MM.1S (cell line): ENCODE measurements around the gene RBM8A.

ENCODE experiments used
- EZH2phosphoT487 ChIP-seq: fragments of 300-600 bp; sonication (generic); IDR thresholded peaks from 2 replicates; pipeline ENCODE4 v1.6.1; 2018; ENCODE audit warnings: antibody characterized with exemption, low read length
- TF ChIP-seq, protein P1 (sequence below): fragments of 300-600 bp; sonication (generic); IDR thresholded peaks from 2 replicates; pipeline ENCODE4 v1.5.1; 2016; ENCODE audit warnings: antibody characterized with exemption, low read length, mixed read lengths

DNA sequence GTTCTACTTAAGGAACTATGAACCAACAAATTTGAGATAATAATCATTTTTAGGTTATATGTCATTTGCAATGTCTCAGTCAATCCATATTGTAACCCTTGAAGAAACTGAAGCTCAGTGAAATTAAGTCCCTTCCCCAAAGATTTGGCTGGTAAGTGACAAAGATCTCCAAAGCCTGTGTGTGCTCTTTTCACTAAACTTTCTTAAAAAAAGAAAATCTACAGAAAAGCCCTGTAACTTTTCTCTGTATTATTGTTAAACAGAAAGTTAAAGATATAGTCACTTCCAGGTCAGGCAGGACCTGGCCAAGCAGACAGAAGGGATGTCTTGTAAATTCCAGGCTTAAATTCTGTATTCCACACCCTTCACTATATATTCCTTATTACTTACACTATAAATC lies 29.1 kb upstream of the RBM8A start:
- TF ChIP-seq, protein P1, sequence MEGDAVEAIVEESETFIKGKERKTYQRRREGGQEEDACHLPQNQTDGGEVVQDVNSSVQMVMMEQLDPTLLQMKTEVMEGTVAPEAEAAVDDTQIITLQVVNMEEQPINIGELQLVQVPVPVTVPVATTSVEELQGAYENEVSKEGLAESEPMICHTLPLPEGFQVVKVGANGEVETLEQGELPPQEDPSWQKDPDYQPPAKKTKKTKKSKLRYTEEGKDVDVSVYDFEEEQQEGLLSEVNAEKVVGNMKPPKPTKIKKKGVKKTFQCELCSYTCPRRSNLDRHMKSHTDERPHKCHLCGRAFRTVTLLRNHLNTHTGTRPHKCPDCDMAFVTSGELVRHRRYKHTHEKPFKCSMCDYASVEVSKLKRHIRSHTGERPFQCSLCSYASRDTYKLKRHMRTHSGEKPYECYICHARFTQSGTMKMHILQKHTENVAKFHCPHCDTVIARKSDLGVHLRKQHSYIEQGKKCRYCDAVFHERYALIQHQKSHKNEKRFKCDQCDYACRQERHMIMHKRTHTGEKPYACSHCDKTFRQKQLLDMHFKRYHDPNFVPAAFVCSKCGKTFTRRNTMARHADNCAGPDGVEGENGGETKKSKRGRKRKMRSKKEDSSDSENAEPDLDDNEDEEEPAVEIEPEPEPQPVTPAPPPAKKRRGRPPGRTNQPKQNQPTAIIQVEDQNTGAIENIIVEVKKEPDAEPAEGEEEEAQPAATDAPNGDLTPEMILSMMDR: no peak
- no peak for TF ChIP-seq EZH2phosphoT487
